ENCODE measurements around the gene OVOL2.
"Not testable (repeated sequence)": the region's sequence is repeated elsewhere in the genome, so short reads cannot be mapped to it uniquely, and the experiment has no call there.

OVOL2 gene

DNA sequence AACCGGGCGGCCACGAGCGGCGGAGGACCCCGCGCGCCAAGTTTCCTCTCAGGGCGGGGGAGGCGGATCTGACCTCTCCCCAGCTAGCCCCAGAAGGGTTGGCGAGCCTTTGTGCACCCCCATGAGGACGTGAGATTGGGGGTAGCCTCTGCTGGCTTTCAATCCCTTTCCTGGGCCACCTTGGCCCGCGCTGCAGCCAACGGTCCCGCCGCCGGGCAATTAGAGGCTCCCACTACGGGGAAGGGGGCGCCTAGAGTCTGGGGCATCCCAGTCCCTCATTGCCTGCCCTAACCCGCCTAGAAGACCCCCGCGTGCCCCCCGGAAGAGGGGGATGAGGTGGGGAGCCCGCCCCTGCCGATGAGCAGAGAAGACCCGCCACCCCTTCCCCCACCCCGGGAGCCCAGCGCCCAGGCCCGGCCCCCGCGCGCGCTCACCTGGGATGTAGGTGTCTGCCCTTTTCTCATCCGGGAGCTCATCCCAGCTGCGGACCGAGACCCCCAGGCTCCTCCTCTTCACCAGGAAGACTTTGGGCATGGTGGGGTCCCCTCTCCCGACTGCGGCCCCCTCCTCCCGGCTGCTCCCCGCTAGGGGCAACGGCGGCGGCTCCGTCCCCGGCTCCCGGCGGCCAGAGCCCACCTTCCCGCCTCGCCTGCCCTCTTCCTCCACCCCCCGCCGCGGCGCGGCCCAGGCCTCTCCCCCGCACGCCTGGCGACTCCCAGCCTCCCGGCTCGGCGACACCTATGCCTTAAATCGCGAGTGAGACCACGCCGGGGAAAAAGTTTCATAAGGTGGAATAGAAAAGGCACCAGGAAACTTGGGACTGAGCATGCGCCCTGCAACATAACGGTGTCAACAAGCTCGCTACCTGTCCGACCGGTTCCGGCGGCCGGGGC is at the start of gene OVOL2:
Gene OVOL2 (minus strand): TSS at position 816 of the 893 bp plus-strand sequence. CDS start 282 bp downstream, at position 534.
- DNase-seq, result no peak

DNA sequence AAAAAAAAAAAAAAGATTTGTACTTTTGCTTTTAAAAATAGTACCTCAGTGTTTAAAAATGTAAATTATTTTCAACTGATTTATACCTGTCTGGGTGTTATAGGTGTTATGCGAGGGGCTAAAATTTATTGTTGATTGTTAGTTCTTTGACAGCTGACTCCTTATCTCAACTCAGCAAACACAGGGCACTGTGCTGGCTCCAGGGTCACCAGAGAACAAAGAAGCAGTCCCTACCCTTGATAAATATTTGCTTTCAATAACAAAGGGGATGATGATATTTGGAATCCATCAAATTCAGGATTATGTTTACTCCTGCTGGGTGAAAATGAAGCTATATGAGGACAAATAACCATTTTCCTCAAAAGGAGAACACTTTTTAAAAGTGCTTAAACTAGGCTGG is 45.8 kb upstream of the OVOL2 start:
- DNase-seq, result no peak

DNA sequence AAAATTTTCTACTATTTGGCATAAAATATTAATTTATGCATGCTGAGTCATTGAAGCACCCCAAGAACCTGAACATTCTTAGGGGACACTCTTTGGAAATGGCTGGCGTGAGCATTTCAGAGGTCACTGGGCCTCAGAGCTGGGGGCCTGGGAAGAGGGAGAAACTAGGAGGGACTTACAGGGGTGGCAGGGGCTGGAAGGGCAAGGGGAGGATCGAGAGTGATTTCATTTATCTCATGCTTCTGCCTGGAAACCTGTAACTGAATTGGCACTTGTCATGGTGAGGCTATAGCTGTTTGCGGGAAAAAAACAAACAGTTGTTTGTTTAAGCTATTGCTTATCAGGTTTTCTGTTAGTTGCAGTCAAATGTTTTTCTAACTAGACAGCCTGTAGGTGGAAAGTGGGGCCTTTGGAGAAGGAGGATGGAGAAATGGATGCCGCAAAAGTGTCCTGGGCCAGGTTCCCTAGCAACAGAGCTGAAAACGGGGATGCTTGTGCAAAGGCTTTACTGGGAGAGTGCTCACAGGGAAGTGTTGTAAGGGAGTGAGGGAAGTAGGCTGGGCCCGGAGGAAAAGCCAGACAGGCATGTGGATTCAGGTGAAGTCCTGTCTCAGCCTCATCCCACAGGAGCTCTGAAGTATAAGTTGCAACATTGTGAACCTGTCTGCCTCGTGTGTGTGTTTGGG is 43.6 kb upstream of the OVOL2 start:
- no peak for DNase-seq

DNA sequence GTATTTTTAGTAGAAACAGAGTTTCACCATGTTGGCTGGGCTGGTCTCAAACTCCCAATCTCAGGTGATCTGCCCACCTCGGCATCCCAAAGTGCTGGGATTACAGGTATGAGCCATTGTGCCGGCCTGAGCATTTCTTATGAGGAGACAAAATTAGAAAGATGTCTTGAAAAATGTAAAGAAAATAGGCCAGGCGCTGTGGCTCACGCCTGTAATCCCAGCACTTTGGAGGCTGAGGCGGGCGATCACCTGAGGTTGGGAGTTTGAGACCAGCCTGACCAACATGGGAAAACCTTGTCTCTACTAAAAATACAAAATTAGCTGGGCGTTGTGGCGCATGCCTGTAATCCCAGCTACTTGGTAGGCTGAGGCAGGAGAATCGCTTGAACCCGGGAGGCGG is 42.9 kb upstream of the OVOL2 start:
- DNase-seq, result not testable (repeated sequence)

DNA sequence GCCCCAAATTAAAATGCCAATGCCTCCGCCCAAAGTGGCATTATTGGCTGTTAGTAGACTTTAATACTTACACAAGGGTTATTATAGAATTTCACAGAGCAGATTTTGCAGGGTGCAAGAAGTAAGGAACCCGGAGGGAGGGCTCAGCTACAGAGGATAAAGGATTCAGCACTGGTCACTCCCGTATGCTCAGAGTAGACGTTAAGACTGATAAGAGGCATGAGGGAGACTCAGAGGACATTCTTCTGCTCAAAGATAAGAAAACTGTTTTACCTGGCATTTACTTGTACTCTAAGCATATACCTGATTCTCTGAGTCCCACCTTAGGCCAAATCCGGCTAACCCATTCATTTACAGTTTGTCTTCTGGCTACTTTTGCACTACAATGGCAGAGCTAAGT is 36.5 kb upstream of the OVOL2 start:
- no peak for DNase-seq

DNA sequence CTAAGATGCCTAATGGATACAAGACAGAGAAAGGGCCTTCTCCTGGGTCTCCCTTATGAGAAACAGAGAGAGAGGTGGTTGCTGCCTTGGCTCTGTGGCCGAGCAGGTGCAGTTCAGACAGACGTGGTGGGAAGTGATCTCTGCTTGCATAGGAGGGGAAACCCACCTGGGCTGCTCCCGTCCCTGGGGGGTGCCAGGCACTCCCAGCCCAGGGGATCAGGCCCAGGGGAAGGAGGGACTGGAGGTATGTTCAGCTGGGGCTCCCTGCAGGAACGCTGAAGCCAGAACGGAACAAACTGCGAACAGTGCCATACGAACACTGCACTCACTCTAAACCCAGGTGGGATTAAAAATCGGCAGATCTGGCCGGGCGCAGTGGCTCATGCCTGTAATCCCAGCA is 35.7 kb upstream of the OVOL2 start:
- DNase-seq, result no peak

DNA sequence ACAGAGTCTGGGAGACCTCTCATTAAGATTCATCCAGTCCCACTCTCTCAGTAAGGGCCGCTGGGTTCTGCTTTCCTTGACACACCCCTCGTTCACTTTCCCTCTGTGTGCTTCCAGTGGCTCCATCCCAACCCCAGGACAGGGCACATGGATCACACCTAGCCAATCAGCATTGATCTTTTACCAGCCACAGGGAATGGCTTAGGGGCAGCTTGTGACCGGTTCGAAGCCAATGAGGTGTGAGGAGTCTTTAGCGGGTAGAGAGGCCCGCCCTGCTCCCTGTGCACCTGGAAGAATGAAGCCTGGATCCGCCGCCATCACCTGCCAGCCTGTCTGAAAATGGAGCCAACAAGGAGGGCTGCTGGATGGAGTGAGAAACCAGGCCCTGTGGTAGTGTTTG is 35.2 kb upstream of the OVOL2 start:
- no peak for DNase-seq

DNA sequence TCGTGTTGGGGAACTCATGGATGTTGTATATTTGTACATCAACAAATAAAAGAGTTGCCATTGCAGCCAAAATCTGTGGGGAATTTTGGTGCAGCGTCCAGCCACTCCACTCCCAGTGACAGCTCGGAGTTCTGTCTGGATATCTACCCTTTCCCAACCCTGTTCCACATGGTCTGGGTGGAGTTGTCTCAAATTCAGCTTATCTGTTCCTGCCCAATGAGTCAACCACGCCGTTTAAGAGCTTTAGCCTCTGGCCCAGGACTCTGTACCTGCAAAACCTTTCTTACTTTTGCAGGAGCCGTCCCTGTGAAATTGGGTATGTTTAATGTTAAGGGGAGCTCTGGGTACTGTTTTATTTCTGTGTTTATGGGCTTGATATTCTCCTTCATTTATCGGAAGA is 33.9 kb upstream of the OVOL2 start:
- DNase-seq, result no peak

DNA sequence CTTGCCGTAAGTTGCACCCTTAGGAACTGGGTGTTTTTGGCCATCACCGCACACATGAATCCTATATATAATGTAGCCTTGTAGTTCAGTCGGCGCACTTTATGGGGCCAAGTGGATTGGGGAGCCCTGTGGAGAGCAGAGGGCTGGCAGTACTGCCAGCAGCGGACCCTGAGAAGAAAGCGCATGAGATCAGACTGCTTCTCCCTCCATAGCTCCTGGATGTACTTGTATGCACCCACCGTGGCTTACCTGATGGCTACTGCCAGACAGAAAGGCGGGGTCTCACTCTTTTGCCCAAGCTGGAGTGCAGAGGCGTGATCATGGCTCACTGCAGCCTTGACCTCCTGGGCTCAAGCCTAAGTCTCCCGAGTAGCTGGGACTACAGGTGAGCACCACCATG is 32.8 kb upstream of the OVOL2 start:
- DNase-seq, result no peak

DNA sequence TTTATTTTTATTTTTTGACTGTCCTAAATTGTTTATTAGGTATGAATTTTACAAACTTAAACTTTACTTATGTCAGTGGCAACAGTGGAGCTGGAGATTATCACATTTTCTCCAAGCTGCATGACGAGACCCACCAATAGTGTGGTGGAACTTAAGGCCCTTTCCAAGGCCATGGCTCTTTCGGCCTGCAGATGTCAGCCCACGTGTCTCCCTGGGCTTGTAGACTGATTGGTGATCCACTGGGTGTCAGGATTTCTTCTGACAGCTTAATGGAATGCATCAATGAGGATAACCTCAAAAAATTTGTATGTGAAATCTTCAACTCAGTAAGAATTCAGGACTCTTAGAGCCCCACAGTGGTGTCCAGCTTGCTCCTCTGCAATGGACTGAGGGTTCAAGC is 32.3 kb upstream of the OVOL2 start:
- DNase-seq, result no peak

DNA sequence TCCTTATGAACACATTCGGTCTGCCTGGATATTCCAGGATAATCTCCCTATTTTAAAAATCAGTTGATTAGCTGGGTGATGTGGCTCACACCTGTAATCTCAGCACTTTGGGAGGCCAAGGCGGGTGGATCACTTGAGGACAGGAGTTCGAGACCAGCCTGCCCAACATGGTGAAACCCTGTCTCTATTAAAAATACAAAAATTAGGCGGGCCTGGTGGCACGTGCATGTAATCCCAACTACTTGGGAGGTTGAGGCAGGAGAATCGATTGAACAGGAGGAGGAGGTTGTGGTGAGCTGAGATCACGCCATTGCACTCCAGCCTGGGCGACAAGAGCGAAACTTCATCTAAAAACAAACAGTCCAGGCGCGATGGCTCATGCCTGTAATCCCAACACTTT is 31.1 kb upstream of the OVOL2 start:
- DNase-seq, result not testable (repeated sequence)

DNA sequence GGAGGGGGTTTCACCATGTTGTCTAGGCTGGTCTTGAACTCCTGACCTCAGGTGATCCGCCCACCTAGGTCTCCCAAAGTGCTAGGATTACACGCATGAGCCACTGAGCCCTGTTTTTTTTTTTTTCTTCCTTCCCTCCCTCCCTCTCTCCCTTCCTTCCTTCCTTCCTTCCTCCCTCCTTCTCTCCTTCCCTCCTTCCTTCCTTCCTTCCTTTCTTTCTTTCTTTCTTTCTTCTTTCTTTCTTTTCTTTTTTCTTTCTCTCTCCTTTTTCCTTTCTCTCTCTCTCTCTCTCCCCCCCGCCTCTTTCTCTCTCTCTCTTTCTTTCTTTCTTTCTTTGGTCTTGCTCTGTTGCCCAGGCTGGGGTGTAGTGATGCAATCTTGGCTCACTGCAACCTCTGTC is 30.6 kb upstream of the OVOL2 start:
- DNase-seq, result not testable (repeated sequence)

DNA sequence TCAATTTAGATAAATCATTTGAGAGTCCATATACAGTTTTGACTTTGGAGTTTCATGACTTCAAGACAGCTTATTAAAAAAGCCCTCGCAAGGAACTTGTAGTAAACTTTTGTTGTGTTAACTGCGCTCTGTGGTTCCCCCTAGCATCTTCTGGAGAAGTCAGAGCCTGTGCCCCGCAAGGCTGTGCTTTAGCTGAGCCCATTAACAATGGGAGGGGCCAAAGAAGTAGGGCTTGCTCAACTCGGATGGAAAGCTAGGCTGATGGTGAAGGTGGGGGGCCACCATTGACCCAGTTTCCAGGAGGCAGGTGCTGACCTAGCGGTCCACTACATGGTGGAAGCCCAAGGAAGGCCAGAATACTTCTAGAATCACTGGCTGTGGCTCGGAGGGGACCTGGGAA is 29.3 kb upstream of the OVOL2 start:
- no peak for DNase-seq

DNA sequence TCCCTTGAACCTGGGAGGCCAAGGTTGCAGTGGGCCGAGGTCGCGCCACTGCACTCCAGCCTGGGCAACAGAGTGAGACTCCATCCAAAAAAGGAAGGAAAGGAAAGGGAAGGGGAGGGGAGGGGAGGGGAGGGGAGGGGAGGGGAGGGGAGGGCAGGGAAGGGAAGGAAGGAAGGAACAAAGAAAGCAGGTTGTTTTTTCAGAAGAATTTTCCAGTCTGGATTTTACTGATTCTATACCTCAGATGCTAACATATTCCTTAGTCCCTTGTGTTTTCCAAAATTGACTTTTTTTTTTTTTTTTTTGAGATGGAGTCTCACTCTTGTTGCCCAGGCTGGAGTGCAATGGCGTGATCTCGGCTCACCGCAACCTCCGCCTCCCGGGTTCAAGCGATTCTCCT is 23.1 kb upstream of the OVOL2 start:
- not testable (repeated sequence) for DNase-seq

DNA sequence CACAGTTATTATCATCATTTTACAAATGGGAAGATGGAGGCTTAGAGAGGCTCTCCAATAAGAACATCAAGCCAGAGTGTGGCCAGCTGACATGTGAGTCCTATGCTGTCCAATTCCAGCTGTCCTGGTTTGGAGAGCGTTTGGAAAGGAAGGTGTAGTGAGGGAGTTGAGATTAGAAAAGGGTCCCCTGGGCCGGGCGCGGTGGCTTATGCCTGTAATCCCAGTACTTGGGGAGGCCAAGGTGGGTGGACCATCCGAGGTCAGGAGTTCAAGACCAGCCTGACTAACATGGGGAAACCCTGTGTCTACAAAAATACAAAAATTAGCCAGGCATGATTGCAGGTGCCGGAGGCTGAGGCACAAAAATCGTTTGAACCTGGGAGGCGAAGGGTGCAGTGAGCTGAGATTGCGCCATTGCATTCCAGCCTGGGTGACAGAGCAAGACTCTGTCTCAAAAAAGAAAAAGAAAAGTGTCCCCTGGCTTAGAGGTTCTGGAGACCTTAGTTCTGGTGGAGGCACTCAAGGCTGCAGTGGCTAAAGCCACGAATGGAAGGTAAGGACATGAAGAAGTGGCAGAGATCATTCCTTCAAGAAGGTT is 22.1 kb upstream of the OVOL2 start:
- DNase-seq, result no peak

DNA sequence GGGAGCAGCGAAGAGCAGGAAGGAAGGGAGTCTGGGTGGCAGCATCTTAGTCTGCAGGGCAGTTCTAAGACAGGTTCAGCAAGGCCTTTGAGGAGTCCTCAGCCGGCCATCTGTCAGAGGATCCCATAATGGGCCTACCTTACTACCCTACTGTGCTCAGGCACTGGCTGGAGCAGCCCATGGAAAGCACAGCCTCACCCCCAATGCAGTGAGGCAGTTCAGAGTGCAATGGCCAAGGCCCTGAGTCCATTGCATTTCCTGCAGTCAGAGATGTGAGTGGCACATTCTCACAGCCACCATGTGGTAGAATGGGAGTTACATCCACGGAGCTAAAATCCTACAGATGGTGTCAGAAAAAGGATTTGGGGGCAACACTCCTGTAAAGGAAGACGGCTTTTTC is 19.4 kb upstream of the OVOL2 start:
- DNase-seq, result no peak

DNA sequence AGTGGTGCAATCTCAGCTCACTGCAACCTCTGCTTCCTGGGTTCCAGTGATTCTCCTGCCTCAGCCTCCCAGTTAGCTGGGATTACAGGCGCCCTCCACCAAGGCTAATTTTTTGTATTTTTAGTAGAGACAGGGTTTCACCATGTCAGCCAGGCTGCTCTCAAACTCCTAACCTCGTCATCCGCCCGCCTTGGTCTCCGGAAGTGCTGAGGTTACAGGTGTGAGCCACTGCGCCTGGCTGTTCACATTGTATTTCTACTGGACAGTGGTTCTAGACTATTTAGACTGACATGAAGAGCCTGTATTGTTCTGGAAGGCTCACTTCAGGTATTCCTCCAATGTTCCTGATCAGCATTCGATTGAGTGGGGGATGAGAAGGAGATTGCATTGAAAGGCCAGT is 14.8 kb upstream of the OVOL2 start:
- DNase-seq, result no peak

DNA sequence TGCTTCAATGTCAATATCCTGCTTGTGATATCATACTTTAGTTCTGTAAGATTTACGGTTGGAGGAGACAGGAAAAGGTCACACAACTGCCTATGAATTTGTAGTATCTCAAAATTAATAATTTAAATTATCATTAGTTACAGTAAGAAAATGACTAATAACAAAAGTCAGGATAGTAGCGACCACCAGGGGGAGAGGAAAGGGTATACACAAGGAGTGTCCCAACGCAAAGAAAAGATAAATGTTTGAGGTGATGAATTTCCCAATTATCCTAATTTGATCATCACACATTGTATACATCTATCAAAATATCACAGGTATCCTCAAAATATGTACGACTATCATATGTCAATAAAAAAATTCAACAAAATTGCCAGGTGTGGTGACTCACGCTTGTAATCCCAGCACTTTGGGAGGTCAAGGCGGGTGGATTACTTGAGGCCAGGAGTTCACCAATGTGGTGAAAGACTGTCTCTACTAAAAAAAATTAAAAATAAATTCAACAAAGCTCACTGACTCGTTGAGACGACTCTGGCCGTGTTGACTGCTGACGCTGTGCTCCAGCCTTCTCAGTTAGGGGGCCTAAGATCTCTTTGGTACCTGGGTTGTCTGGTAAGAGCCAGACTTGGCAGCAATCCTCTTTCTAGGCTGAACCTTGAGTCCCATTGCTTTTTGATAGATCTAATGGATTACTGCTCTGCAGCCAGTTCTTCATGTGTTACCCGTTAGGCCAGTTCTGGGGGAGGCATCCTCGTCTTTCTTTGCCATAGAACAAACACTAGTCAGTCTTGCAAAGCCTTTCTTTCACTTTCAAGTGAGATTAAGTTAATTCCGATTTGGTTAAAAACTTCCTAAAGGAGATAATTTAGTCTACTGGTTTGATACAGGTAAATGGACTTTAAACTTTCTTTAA is 9.0 kb upstream of the OVOL2 start:
- no peak for DNase-seq

DNA sequence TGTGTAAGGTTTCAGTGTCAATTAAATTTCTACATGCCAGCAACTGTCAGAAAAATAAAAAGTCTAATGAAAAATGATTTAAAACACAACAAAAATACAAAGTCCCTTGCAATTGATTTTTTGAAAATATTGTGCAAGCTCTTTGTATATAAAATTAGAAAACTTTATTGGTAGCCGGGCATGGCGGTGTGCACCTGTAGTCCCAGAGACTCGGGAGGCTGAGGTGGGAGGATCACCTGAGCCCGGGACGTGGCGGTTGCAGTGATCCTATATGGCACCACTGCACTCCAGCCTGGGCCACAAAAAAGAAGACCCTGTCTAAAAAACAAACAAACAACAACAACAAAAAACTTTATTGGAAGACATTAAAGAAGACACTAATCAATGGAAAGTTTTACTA is 6.0 kb upstream of the OVOL2 start:
- DNase-seq, result no peak

DNA sequence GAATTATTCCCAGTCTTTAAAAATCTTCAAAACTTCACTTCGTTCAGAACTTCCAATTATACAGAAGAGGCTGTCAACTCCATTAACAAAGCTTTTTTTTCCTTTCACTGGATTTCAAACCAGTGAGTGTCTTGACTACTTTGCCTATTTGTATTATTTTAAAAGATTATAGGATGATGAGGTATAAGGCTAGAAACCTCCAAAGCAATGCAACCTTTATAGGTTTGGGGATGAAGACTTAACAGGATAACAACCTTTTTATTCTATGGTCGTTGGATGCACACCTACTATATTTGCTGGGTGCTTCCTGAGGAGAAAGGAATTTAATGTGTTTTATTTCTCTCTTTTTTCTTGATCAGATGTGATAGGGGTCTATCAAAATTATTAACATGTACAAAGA is 1.9 kb upstream of the OVOL2 start:
- DNase-seq, result no peak

DNA sequence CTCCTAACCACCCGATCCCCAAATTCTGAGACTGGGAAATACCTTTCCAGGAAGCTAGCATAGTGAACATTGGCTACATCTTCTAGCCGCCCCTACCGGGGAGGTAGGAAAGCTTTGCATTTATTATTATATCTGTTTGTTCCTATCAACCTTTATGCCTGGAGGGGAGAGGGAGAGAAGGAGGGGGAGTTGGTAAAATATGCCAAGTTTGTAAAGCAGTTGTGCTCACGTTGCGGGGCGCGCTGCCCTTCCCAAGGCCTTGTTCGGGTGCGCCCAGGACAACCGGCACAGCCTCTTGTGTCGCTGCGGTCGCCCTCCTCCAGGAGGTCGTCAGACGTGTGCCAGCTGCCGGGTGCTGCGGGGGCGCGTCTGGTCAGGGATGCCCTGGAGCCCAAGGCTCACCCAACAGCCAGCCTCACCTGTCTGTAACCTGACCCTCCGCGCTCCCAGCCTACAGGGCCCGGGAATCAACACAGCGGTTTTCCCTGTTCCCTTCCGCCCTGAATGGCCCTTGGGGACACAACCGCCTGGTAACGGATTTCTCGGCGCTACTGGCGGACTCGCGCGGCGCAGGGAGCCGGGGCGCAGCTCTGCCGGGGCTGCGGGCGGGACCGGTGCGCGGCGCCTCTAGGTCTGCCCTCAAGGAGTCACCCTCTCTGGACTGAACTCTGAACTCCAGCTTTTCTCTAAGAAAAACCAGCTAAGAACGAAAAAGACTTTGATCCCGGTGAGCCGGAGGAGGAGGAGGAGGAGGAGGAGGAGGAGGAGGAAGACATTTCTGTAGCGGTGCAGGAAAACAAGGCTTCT is 1.1 kb upstream of the OVOL2 start:
- no peak for DNase-seq

DNA sequence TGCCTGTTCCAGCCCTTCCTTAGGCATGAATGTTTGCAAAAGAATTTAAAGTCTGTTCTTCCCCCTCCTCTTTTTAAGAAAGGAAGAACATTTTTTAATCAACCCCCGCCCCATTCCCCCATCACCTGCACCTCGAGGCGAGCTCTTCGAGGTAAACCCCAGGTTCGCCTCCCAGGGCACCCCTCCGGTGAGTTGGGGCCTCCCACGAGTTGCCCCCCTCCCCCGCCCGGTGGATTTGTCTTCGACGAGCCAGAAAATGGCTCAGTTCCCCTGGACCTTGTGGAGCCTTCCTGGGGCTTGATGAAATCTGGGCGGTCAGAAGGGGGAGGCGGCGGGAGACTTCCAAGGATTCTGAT is 256 bp upstream of the OVOL2 start:
- no peak for DNase-seq

Data from GF-D8 (cell line).